ENCODE results near the gene OLIG2. TPM values are rescaled to one million over a fixed set of nuclear protein-coding genes. Genes with fewer than 3 reads are reported as not detected.

Gene OLIG2
- total RNA-seq, 5 donors from 2014 or later (not counting 1 experiment from before 2014, with no cell fraction given), result not detected

DNA sequence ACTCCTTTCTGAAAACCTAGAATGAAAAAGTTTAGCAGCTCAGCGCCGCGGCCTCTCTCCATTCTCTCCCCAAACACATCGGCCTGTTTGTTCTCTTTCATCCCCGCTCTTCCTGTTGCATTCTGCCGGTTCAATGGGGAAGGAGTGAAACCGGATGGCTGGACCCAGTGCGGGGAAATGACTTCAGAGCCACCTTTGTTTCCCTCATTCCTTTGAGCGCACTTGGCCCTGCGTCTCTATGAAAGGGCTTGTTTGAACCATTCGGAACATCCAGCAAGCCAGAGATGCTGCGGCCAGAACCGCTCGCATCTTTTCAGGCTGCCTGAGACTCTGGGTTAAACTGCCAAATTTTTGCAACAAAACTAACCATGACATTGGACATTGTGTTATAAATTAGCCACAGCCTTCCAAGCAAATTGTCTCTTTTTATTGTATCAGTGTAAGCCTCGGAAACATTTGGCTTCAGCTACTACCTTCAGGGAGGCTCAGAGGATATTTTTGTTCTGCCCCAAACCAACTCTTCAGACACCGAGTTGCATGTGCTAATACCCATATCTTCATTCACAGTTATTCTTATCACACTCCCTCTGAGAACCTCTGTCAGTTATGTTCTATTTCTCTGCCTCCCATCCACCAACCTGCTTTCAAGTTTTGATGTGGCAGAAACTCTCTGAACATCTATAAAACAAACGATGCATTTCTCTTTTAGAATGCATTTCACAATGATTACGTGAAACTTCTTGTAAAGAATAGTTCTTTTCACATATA lies 39.1 kb downstream of the OLIG2 start:
- WGBS (ENCODE audit: insufficient coverage), result 67% methylated on average over 7 of the region's 18 CpGs
- CTCF ChIA-PET, result no interaction called here

DNA sequence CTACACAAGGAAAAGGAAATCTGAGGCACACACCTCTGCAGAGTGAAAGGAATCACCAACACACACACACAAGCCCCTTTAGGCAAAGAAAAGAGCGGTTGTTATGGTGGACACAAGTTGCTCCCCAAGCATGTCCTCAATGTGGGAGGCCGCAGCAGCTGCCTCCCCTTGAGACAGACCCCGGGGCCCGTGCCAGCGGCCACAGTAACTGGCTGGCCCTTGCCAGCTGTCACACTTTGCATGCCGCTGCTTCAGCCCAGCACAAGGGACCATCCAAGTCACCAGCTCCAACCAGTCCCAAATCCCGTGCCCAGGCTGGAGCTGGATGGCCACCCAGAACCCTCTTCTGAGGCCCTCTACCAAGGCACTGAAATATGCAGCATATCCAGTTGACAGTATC lies 41.3 kb downstream of the OLIG2 start:
- peaks cover 0 to 18% (median 14%) of the 10 kb centered on the region in 3 donors for H3K4me1 Mint-ChIP-seq
- no peak overlapping the region for H3K27ac Mint-ChIP-seq
- no peaks in the 10 kb centered on the region for H3K36me3 Mint-ChIP-seq
- CTCF ChIA-PET, result no interaction called here
- POLR2A ChIA-PET, result no interaction called here
- Histone ChIP-seq H3K9me3 (no peaks in the 10 kb centered on the region), H3K36me3 (ENCODE audit: control insufficient read depth in 2 of 2, extremely low read depth in 1 of 2, insufficient read depth in 1 of 2, low read length in 1 of 2) (no peaks in the 10 kb centered on the region), H3K4me3 (ENCODE audit: control insufficient read depth in 1 of 2, extremely low read depth in 1 of 2, low read length in 1 of 2) (no peak overlapping the region), H3K27me3 (replicated peaks in 1 of 2; ENCODE audit: control insufficient read depth in 2 of 2, extremely low read depth in 1 of 2, insufficient read depth in 2 of 2, low read length in 1 of 2) (peaks cover 2 to 61% of the 10 kb centered on the region in 2 experiments), H3K4me1 (ENCODE audit: control insufficient read depth in 1 of 2, extremely low read depth in 1 of 2, insufficient read depth in 2 of 2, low read length in 2 of 2) (peaks cover 3 to 21% of the 10 kb centered on the region in 2 experiments), H3K27ac (ENCODE audit: low read length) (no peak overlapping the region)
- H3K27me3 Mint-ChIP-seq, result peaks cover 62 to 73% of the 10 kb centered on the region in 2 donors
- ATAC-seq (replicated peaks in 1 of 4), result no peak
- DNase-seq, result no peak
- no peak overlapping the region for H3K4me3 Mint-ChIP-seq
- peaks cover 0 to 4% (median 0%) of the 10 kb centered on the region in 3 donors for H3K9me3 Mint-ChIP-seq
- 80% methylated on average over 6 of the region's 7 CpGs for WGBS (ENCODE audit: insufficient coverage)

More for the DNA sequence above, 39.1 kb downstream of the OLIG2 start:
- Mint-ChIP-seq H3K4me1 (peaks cover 4 to 7% (median 5%) of the 10 kb centered on the region in 3 donors), H3K36me3 (no peaks in the 10 kb centered on the region), H3K27me3 (peaks cover 64 to 75% of the 10 kb centered on the region in 2 donors), H3K27ac (no peak overlapping the region), H3K9me3 (peaks cover 0 to 4% (median 0%) of the 10 kb centered on the region in 3 donors), H3K4me3 (no peak overlapping the region)
- H3K4me3 ChIP-seq (ENCODE audit: control insufficient read depth in 1 of 2, extremely low read depth in 1 of 2, low read length in 1 of 2), result no peak overlapping the region
- H3K36me3 ChIP-seq (ENCODE audit: control insufficient read depth in 2 of 2, extremely low read depth in 1 of 2, insufficient read depth in 1 of 2, low read length in 1 of 2), result no peaks in the 10 kb centered on the region
- no peaks in the 10 kb centered on the region for H3K9me3 ChIP-seq
- DNase-seq (no peak), ATAC-seq (replicated peaks in 1 of 4) (no peak)
- POLR2A ChIA-PET, result no interaction called here
- H3K27ac ChIP-seq (ENCODE audit: low read length), result no peak overlapping the region
- peaks cover 0 to 2% of the 10 kb centered on the region in 2 experiments for H3K4me1 ChIP-seq (ENCODE audit: control insufficient read depth in 1 of 2, extremely low read depth in 1 of 2, insufficient read depth in 2 of 2, low read length in 2 of 2)
- peaks cover 0 to 55% of the 10 kb centered on the region in 2 experiments for H3K27me3 ChIP-seq (replicated peaks in 1 of 2; ENCODE audit: control insufficient read depth in 2 of 2, extremely low read depth in 1 of 2, insufficient read depth in 2 of 2, low read length in 1 of 2)

DNA sequence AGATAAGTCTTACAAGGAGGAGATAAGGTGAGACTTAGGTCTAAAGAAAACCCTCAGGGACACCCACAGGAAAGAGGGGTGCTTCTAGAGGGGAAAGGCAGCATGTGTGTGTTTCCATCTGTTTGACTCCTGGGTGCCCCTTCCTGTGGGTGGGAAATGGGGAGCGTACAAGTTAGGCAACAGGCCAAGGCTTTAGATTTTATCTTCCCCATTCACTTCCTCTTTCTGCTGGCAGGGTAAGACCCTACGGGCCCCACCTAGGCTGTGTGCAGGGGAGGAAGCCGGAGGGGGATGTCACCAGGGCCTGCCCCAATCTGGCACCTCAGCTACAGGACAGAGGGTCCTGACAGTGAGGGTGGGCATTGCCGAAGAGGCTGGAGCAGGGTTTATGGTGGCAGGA lies 41.7 kb downstream of the OLIG2 start:
- Histone ChIP-seq H3K27ac (ENCODE audit: low read length) (no peak overlapping the region), H3K9me3 (no peaks in the 10 kb centered on the region), H3K27me3 (replicated peaks in 1 of 2; ENCODE audit: control insufficient read depth in 2 of 2, extremely low read depth in 1 of 2, insufficient read depth in 2 of 2, low read length in 1 of 2) (peaks cover 2 to 61% of the 10 kb centered on the region in 2 experiments), H3K36me3 (ENCODE audit: control insufficient read depth in 2 of 2, extremely low read depth in 1 of 2, insufficient read depth in 1 of 2, low read length in 1 of 2) (no peaks in the 10 kb centered on the region), H3K4me3 (ENCODE audit: control insufficient read depth in 1 of 2, extremely low read depth in 1 of 2, low read length in 1 of 2) (no peak overlapping the region), H3K4me1 (ENCODE audit: control insufficient read depth in 1 of 2, extremely low read depth in 1 of 2, insufficient read depth in 2 of 2, low read length in 2 of 2) (peaks cover 4 to 21% of the 10 kb centered on the region in 2 experiments)
- CTCF ChIA-PET, result no interaction called here
- Mint-ChIP-seq H3K4me1 (peaks cover 0 to 23% (median 17%) of the 10 kb centered on the region in 3 donors), H3K4me3 (no peak overlapping the region), H3K27me3 (peaks cover 66 to 76% of the 10 kb centered on the region in 2 donors), H3K9me3 (peaks cover 0 to 4% (median 0%) of the 10 kb centered on the region in 3 donors), H3K36me3 (no peaks in the 10 kb centered on the region), H3K27ac (no peak overlapping the region)
- no CpG with 5 or more reads among the region's 4 CpGs for WGBS (ENCODE audit: insufficient coverage)
- ATAC-seq (replicated peaks in 1 of 4) (no peak), DNase-seq (no peak)
- POLR2A ChIA-PET, result no interaction called here

DNA sequence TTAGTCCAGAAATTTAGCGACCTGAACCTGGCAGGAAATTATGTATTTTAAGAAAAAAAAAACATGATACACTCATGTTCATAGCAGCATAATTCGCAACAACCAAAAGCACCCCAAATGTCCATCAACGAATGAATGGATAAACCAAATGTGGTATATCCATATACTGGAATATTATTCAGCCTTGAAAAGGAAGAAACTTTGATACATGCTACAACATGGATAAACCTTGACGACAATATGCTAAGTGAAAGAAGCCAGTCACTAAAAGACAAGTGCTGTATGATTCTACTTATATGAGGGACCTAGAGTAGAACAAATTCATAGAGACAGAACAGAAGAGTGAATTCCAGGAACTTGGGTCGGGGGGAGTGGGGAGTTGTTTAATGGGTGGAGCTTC lies 43.5 kb downstream of the OLIG2 start:
- peaks cover 0 to 26% (median 17%) of the 10 kb centered on the region in 3 donors for H3K4me1 Mint-ChIP-seq
- Histone ChIP-seq H3K27me3 (replicated peaks in 1 of 2; ENCODE audit: control insufficient read depth in 2 of 2, extremely low read depth in 1 of 2, insufficient read depth in 2 of 2, low read length in 1 of 2) (peaks cover 2 to 55% of the 10 kb centered on the region in 2 experiments), H3K36me3 (ENCODE audit: control insufficient read depth in 2 of 2, extremely low read depth in 1 of 2, insufficient read depth in 1 of 2, low read length in 1 of 2) (no peaks in the 10 kb centered on the region), H3K4me3 (ENCODE audit: control insufficient read depth in 1 of 2, extremely low read depth in 1 of 2, low read length in 1 of 2) (no peak overlapping the region), H3K9me3 (no peaks in the 10 kb centered on the region), H3K4me1 (ENCODE audit: control insufficient read depth in 1 of 2, extremely low read depth in 1 of 2, insufficient read depth in 2 of 2, low read length in 2 of 2) (peaks cover 4 to 21% of the 10 kb centered on the region in 2 experiments), H3K27ac (ENCODE audit: low read length) (no peak overlapping the region)
- H3K36me3 Mint-ChIP-seq, result no peaks in the 10 kb centered on the region
- ATAC-seq (replicated peaks in 1 of 4) (no peak), DNase-seq (no peak)
- peak overlapping the region; percentile 31 to 77 (median 42) for H3K4me3 Mint-ChIP-seq
- peaks cover 0 to 4% (median 0%) of the 10 kb centered on the region in 3 donors for H3K9me3 Mint-ChIP-seq
- H3K27me3 Mint-ChIP-seq, result peaks cover 66 to 73% of the 10 kb centered on the region in 2 donors
- CTCF ChIA-PET, result no interaction called here
- WGBS (ENCODE audit: insufficient coverage), result no CpG with 5 or more reads among the region's 5 CpGs
- POLR2A ChIA-PET, result interaction anchor here in 1 of 2 donors (0.6 kb wide), 1 partner anchor 81 kb away, joined by 4 read pairs; no protein-coding TSS in a partner anchor
- no peak overlapping the region for H3K27ac Mint-ChIP-seq

DNA sequence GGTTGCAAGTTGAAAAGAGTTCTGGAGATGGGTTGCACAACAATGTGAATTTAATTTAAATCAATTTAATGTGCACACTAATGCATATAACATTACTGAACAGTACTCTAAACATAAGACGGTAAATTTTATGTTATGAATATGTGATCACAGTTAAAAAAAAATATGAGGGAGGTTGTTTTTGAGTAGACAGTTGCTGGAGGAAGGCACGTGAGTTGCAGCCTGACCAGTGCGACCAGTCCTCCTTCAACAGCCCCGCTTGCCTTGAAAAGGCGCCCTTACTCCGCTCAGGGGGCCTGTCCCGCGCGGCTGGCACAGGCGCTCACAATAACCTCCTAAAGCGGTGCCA lies 43.9 kb downstream of the OLIG2 start:
- H3K27me3 Mint-ChIP-seq, result peaks cover 66 to 72% of the 10 kb centered on the region in 2 donors
- Histone ChIP-seq H3K27ac (ENCODE audit: low read length) (no peak overlapping the region), H3K4me1 (ENCODE audit: control insufficient read depth in 1 of 2, extremely low read depth in 1 of 2, insufficient read depth in 2 of 2, low read length in 2 of 2) (peaks cover 4 to 21% of the 10 kb centered on the region in 2 experiments), H3K4me3 (ENCODE audit: control insufficient read depth in 1 of 2, extremely low read depth in 1 of 2, low read length in 1 of 2) (peak overlapping the region in 1 of 2 donors; percentile 77), H3K27me3 (replicated peaks in 1 of 2; ENCODE audit: control insufficient read depth in 2 of 2, extremely low read depth in 1 of 2, insufficient read depth in 2 of 2, low read length in 1 of 2) (peaks cover 2 to 51% of the 10 kb centered on the region in 2 experiments), H3K9me3 (no peaks in the 10 kb centered on the region), H3K36me3 (ENCODE audit: control insufficient read depth in 2 of 2, extremely low read depth in 1 of 2, insufficient read depth in 1 of 2, low read length in 1 of 2) (no peaks in the 10 kb centered on the region)
- no peaks in the 10 kb centered on the region for H3K36me3 Mint-ChIP-seq
- H3K9me3 Mint-ChIP-seq, result peaks cover 0 to 4% (median 0%) of the 10 kb centered on the region in 3 donors
- DNase-seq (no peak), ATAC-seq (replicated peaks in 1 of 4) (no peak)
- 3% methylated on average over 10 of the region's 11 CpGs for WGBS (ENCODE audit: insufficient coverage)
- peaks cover 0 to 26% (median 17%) of the 10 kb centered on the region in 3 donors for H3K4me1 Mint-ChIP-seq
- no peak overlapping the region for H3K27ac Mint-ChIP-seq
- ChIA-PET POLR2A (interaction anchor here in 1 of 2 donors (0.6 kb wide), 1 partner anchor 81 kb away, joined by 4 read pairs; no protein-coding TSS in a partner anchor), CTCF (no interaction called here)
- H3K4me3 Mint-ChIP-seq, result peak overlapping the region; percentile 31 to 77 (median 42)

DNA sequence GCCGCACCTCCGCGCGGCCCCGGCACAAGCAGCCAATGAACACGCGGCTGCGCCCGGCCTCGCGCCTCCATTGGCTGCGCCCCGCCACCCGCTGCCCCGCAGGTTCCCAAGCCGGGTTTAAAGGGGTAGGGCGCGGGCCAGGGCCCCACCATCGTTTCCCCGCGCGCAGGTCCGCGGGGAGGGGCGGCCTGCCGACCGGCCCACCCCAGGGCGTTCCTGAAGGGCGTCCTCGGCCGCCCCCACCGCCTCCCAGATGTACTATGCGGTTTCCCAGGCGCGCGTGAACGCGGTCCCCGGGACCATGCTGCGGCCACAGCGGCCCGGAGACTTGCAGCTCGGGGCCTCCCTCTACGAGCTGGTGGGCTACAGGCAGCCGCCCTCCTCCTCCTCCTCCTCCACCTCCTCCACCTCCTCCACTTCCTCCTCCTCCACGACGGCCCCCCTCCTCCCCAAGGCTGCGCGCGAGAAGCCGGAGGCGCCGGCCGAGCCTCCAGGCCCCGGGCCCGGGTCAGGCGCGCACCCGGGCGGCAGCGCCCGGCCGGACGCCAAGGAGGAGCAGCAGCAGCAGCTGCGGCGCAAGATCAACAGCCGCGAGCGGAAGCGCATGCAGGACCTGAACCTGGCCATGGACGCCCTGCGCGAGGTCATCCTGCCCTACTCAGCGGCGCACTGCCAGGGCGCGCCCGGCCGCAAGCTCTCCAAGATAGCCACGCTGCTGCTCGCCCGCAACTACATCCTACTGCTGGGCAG lies 44.4 kb downstream of the OLIG2 start, which contains the start of gene OLIG1:
OLIG1 (plus strand) TSS at position 148 of the 750 bp plus-strand sequence; CDS start at position 254, 106 bp downstream.
- Histone ChIP-seq H3K4me1 (ENCODE audit: control insufficient read depth in 1 of 2, extremely low read depth in 1 of 2, insufficient read depth in 2 of 2, low read length in 2 of 2) (peaks cover 4 to 21% of the 10 kb centered on the region in 2 experiments), H3K36me3 (ENCODE audit: control insufficient read depth in 2 of 2, extremely low read depth in 1 of 2, insufficient read depth in 1 of 2, low read length in 1 of 2) (no peaks in the 10 kb centered on the region), H3K9me3 (no peaks in the 10 kb centered on the region), H3K27ac (ENCODE audit: low read length) (no peak within 1 kb of the TSS), H3K27me3 (replicated peaks in 1 of 2; ENCODE audit: control insufficient read depth in 2 of 2, extremely low read depth in 1 of 2, insufficient read depth in 2 of 2, low read length in 1 of 2) (peaks cover 2 to 49% of the 10 kb centered on the region in 2 experiments), H3K4me3 (ENCODE audit: control insufficient read depth in 1 of 2, extremely low read depth in 1 of 2, low read length in 1 of 2) (peak within 1 kb of the TSS; percentile 20 to 77)
- DNase-seq (peak in 12 of 35 experiments; percentile 4 to 34 (median 16)), ATAC-seq (replicated peaks in 1 of 4) (peak; percentile 65 to 82 (median 77))
- peak within 1 kb of the TSS; percentile 70 to 77 (median 71) for H3K4me3 Mint-ChIP-seq
- H3K27me3 Mint-ChIP-seq, result peaks cover 64 to 71% of the 10 kb centered on the region in 2 donors
- ChIA-PET POLR2A (interaction anchor here in 1 of 2 donors (0.6 kb wide), 1 partner anchor 82 kb away, joined by 4 read pairs; no protein-coding TSS in a partner anchor), CTCF (no interaction called here)
- WGBS (ENCODE audit: insufficient coverage), result 1% methylated on average over 68 of the region's 82 CpGs
- peaks cover 0 to 4% (median 0%) of the 10 kb centered on the region in 3 donors for H3K9me3 Mint-ChIP-seq
- H3K36me3 Mint-ChIP-seq, result no peaks in the 10 kb centered on the region
- no peak within 1 kb of the TSS for H3K27ac Mint-ChIP-seq
- H3K4me1 Mint-ChIP-seq, result peaks cover 0 to 26% (median 17%) of the 10 kb centered on the region in 3 donors
